Uterus (tissue), 2 donors: Measurements from ENCODE around the gene DYRK4.

Experiments
- POLR2A ChIP-seq, 2 donors: fragments of 450-650 bp; IDR thresholded peaks; one replicate each; pipeline ENCODE4 v1.6.1; 2016; ENCODE audit warnings: antibody characterized with exemption in 2 of 2, mild to moderate bottlenecking in 1 of 2, moderate library complexity in 1 of 2
- TF ChIP-seq, protein P1 (sequence below), 4 experiments: fragments of 200-600 bp in 2 of 4; fragments of 450-650 bp in 2 of 4; sonication (generic) in 2 of 4; IDR thresholded peaks; one replicate each; pipeline ENCODE4 v1.5.1; 2016 to 2019; ENCODE audit warnings: antibody characterized with exemption in 4 of 4, mild to moderate bottlenecking in 2 of 4, moderate library complexity in 1 of 4

DNA sequence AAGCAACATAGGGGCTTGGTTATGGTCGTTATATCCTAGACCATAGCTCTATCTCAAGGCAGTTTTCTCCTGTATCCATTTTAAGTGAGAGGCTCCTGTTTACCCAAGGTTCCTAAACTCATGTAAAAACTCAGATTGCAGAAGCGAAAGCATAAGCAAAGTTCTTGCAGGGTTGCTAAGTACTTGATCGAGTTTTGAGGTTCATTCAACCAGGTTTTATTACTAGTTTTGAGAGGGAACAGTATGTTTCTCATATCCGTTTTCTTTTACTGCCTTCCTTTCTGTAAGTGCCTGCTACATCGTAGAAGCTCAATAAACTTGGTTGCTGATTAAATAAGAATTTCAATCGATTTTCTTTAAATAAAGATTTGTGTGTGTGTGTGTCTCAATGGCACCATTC lies 81.7 kb downstream of the DYRK4 start:
- no peak for TF ChIP-seq POLR2A (IDR thresholded peaks at IDR 0.05)
- TF ChIP-seq, protein P1, sequence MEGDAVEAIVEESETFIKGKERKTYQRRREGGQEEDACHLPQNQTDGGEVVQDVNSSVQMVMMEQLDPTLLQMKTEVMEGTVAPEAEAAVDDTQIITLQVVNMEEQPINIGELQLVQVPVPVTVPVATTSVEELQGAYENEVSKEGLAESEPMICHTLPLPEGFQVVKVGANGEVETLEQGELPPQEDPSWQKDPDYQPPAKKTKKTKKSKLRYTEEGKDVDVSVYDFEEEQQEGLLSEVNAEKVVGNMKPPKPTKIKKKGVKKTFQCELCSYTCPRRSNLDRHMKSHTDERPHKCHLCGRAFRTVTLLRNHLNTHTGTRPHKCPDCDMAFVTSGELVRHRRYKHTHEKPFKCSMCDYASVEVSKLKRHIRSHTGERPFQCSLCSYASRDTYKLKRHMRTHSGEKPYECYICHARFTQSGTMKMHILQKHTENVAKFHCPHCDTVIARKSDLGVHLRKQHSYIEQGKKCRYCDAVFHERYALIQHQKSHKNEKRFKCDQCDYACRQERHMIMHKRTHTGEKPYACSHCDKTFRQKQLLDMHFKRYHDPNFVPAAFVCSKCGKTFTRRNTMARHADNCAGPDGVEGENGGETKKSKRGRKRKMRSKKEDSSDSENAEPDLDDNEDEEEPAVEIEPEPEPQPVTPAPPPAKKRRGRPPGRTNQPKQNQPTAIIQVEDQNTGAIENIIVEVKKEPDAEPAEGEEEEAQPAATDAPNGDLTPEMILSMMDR (IDR thresholded peaks at IDR 0.05) = no peak
